CD4-positive, alpha-beta T cell (primary cell): ENCODE results near the gene FAM9A. TPM values are rescaled to one million over a fixed set of nuclear protein-coding genes. Genes with fewer than 3 reads are reported as not detected.

Experiments
- ATAC-seq: fragments of 200-7000 bp; cut with Tn5 transposase; one replicate; pipeline ENCODE4 v1.10.0; 2022; ENCODE audit warnings: mild to moderate bottlenecking; ENCODE audit not compliant: poor library complexity
- CTCF ChIA-PET: fragments of 350-600 bp; sonication (Branson Sonifier 250); formaldehyde crosslinking; loops from one replicate; lab custom pipeline; 2021; ENCODE audit warnings: antibody characterized with exemption, inconsistent platforms; lab: Charles Lee
- POLR2A ChIA-PET: fragments of 350-600 bp; sonication (Branson Sonifier 250); formaldehyde crosslinking; loops from one replicate; lab custom pipeline; 2021; ENCODE audit warnings: antibody characterized with exemption, inconsistent platforms; lab: Charles Lee
- DNase-seq, 14 experiments: peaks; one replicate each; pipeline ENCODE4 v3.0.0-alpha.2; 2013 to 2020; ENCODE audit warnings: mixed read lengths in 2 of 14
- H3K27ac ChIP-seq, 2 donors: one replicate each; pipeline versions ENCODE4 v1.5.1 to v1.7.0; 2013; ENCODE audit warnings: low read length in 2 of 2, low read depth in 1 of 2, mild to moderate bottlenecking in 1 of 2
- H3K27me3 ChIP-seq, 2 experiments: 1 replicate in 1 of 2; 2 replicates in 1 of 2; pipeline versions ENCODE4 v1.6.1 to v1.7.0; 2013; ENCODE audit warnings: low read length in 2 of 2, control low read depth in 1 of 2, mild to moderate bottlenecking in 1 of 2, moderate library complexity in 1 of 2; ENCODE audit not compliant: insufficient read depth in 2 of 2, control insufficient read depth in 1 of 2
- H3K36me3 ChIP-seq: one replicate; pipeline ENCODE4 v1.6.1; 2013; ENCODE audit warnings: low read length, control low read depth; ENCODE audit not compliant: insufficient read depth
- H3K4me1 ChIP-seq: one replicate; pipeline ENCODE4 v1.6.1; 2013; ENCODE audit warnings: low read length, control low read depth; ENCODE audit not compliant: insufficient read depth
- H3K4me3 ChIP-seq: one replicate; pipeline ENCODE4 v1.5.1; 2013; ENCODE audit warnings: mild to moderate bottlenecking, low read length, moderate library complexity
- H3K9me3 ChIP-seq, 2 experiments: 1 replicate in 1 of 2; 2 replicates in 1 of 2; pipeline versions ENCODE4 v1.6.1 to v1.7.0; 2013; ENCODE audit warnings: low read length in 2 of 2, mild to moderate bottlenecking in 2 of 2, control low read depth in 1 of 2, moderate library complexity in 1 of 2; ENCODE audit not compliant: control insufficient read depth in 1 of 2, insufficient read depth in 1 of 2
- H3K27ac Mint-ChIP-seq: one replicate; pipeline ENCODE4 v1.8.0; 2020; ENCODE audit warnings: mixed read lengths
- H3K27me3 Mint-ChIP-seq: one replicate; pipeline ENCODE4 v1.8.0; 2021; ENCODE audit warnings: mixed read lengths
- H3K36me3 Mint-ChIP-seq: one replicate; pipeline ENCODE4 v1.8.0; 2021; ENCODE audit warnings: low read depth, mixed read lengths
- H3K4me1 Mint-ChIP-seq: one replicate; pipeline ENCODE4 v1.8.0; 2021; ENCODE audit warnings: low read depth, mixed read lengths
- H3K4me3 Mint-ChIP-seq: one replicate; pipeline ENCODE4 v1.8.0; 2020; ENCODE audit warnings: mild to moderate bottlenecking, mixed read lengths
- H3K9me3 Mint-ChIP-seq: one replicate; pipeline ENCODE4 v1.8.0; 2020; ENCODE audit warnings: mixed read lengths
- intact Hi-C, 2 experiments: fragments of 100-400 bp; cut with DNase I in 1 of 2; cut with micrococcal nuclease in 1 of 2; formaldehyde crosslinking; loops; one replicate each; pipeline versions ENCODE4 v1.15.1 to v1.9.0; 2023 to 2025; cut with DNase I, micrococcal nuclease
- total RNA-seq, 174 experiments: library from RNA in 2 of 174; stranded (reverse) in 2 of 174; gene quantifications; one replicate each; pipeline ENCODE4 v1.2.3 and lab custom pipeline; 2021 to 2026
- TF ChIP-seq, protein P1 (sequence below): fragments of 200-600 bp; IDR thresholded peaks from one replicate; pipeline ENCODE4 v1.8.0; 2022; ENCODE audit warnings: antibody characterized with exemption, mild to moderate bottlenecking

Gene FAM9A
- total RNA-seq, 2 experiments from 2014 or later, result not detected

DNA sequence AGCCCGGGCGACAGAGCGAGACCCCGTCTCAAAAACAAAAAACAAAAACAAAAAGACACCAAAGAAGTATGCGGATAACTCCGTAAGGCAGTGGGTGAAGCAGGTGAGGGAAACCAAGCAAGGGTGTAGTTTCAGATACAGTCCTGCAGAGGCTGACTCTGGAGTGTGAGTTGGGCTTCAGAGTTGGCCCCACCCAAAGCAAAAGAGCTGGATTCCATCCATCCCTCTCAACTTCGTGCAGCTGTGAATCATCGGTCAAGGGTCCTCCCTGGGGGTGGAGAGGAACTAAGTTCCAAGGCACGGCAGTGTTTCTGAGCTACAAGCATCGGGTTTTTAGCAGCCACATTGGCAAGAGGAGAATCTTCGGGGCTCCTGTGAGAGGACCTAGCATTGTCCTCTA lies 43.9 kb upstream of the FAM9A start:
- Mint-ChIP-seq H3K27ac (no peak overlapping the region), H3K9me3 (no peaks in the 10 kb centered on the region), H3K27me3 (peaks cover 14% of the 10 kb centered on the region), H3K4me1 (no peaks in the 10 kb centered on the region), H3K36me3 (no peaks in the 10 kb centered on the region), H3K4me3 (no peak overlapping the region)
- TF ChIP-seq, protein P1, sequence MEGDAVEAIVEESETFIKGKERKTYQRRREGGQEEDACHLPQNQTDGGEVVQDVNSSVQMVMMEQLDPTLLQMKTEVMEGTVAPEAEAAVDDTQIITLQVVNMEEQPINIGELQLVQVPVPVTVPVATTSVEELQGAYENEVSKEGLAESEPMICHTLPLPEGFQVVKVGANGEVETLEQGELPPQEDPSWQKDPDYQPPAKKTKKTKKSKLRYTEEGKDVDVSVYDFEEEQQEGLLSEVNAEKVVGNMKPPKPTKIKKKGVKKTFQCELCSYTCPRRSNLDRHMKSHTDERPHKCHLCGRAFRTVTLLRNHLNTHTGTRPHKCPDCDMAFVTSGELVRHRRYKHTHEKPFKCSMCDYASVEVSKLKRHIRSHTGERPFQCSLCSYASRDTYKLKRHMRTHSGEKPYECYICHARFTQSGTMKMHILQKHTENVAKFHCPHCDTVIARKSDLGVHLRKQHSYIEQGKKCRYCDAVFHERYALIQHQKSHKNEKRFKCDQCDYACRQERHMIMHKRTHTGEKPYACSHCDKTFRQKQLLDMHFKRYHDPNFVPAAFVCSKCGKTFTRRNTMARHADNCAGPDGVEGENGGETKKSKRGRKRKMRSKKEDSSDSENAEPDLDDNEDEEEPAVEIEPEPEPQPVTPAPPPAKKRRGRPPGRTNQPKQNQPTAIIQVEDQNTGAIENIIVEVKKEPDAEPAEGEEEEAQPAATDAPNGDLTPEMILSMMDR, result no peak
- no peak for ATAC-seq
- H3K36me3 ChIP-seq, result no peaks in the 10 kb centered on the region
- ChIA-PET POLR2A (no interaction called here), CTCF (no interaction called here)
- no peak for DNase-seq
- H3K27me3 ChIP-seq, result peaks cover 2 to 4% of the 10 kb centered on the region in 2 experiments
- intact Hi-C loops, result no loop called here
- no peaks in the 10 kb centered on the region for H3K9me3 ChIP-seq
- no peak overlapping the region for H3K4me3 ChIP-seq
- H3K27ac ChIP-seq, result no peak overlapping the region
- no peaks in the 10 kb centered on the region for H3K4me1 ChIP-seq

DNA sequence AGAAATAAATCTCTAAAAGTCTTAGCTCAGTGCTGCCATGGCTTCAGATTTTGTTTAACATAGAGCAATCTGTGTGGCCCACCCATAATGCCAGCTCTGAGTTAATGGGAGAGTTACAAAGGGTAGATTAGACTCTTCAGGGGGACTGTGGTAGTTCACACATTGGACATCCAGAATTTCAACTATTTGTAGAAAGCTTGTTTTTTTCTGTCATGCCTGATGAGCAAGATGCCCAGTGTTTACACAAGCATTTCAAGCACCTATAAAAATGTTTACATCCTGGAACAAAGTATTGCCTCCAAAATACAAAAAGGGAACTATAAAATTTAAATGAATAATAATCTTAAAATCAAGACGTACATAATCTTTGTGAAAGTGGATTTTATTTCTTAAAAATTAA lies 43.0 kb upstream of the FAM9A start:
- H3K27ac Mint-ChIP-seq, result no peak overlapping the region
- no peaks in the 10 kb centered on the region for H3K9me3 ChIP-seq
- no peaks in the 10 kb centered on the region for H3K36me3 Mint-ChIP-seq
- no peak overlapping the region for H3K4me3 ChIP-seq
- H3K27me3 ChIP-seq, result peaks cover 0 to 4% of the 10 kb centered on the region in 2 experiments
- no peaks in the 10 kb centered on the region for H3K4me1 Mint-ChIP-seq
- H3K27me3 Mint-ChIP-seq, result peaks cover 11% of the 10 kb centered on the region
- H3K9me3 Mint-ChIP-seq, result no peaks in the 10 kb centered on the region
- H3K4me1 ChIP-seq, result no peaks in the 10 kb centered on the region
- intact Hi-C loops, result no loop called here
- ChIA-PET CTCF (no interaction called here), POLR2A (no interaction called here)
- no peak overlapping the region for H3K27ac ChIP-seq
- no peaks in the 10 kb centered on the region for H3K36me3 ChIP-seq
- TF ChIP-seq, protein P1, result no peak
- ATAC-seq (no peak), DNase-seq (no peak)
- no peak overlapping the region for H3K4me3 Mint-ChIP-seq

- no peaks in the 10 kb centered on the region for H3K36me3 Mint-ChIP-seq
- no peaks in the 10 kb centered on the region for H3K9me3 Mint-ChIP-seq
- ATAC-seq (no peak), DNase-seq (no peak)
- H3K4me1 Mint-ChIP-seq, result no peaks in the 10 kb centered on the region
- H3K27ac ChIP-seq, result no peak overlapping the region
- ChIA-PET CTCF (no interaction called here), POLR2A (no interaction called here)
- H3K9me3 ChIP-seq, result no peaks in the 10 kb centered on the region
- TF ChIP-seq, protein P1, result no peak
- no peaks in the 10 kb centered on the region for H3K27me3 Mint-ChIP-seq
- no peaks in the 10 kb centered on the region for H3K27me3 ChIP-seq
- intact Hi-C loops, result no loop called here
- no peak overlapping the region for H3K27ac Mint-ChIP-seq
- no peak overlapping the region for H3K4me3 ChIP-seq
- no peaks in the 10 kb centered on the region for H3K4me1 ChIP-seq
- no peaks in the 10 kb centered on the region for H3K36me3 ChIP-seq
- H3K4me3 Mint-ChIP-seq, result no peak overlapping the region
Measured at GRCh38 chrX:8841911-8842310, 40.7 kb upstream of the FAM9A start.
